CMK (cell line): ENCODE results near the gene GALR2.
"Not testable (repeated sequence)": the region's sequence is repeated elsewhere in the genome, so short reads cannot be mapped to it uniquely, and the experiment has no call there.

Experiments used
- DNase-seq: peaks from one replicate; pipeline ENCODE4 v3.0.0-alpha.2; 2010; ENCODE audit warnings: low read depth

Gene GALR2

GRCh38 chr17:76074390-76075363 lies at the start of gene GALR2:
Gene GALR2 (plus strand): TSS chr17:76074781. CDS start chr17:76074884, 103 bp downstream.
- no peak for DNase-seq

- no peak for DNase-seq
These were observed 49.3 kb upstream of the GALR2 start for GRCh38 chr17:76025294-76025693.

GRCh38 chr17:76026714-76027158 lies 47.8 kb upstream of the GALR2 start:
- no peak for DNase-seq

- DNase-seq = peak; percentile 41
These were observed 47.3 kb upstream of the GALR2 start, which contains the start of gene EVPL for GRCh38 chr17:76027159-76027839. Gene EVPL (minus strand): TSS chr17:76027306. CDS start chr17:76027198, 108 bp downstream.

GRCh38 chr17:76032073-76032779 lies 42.4 kb upstream of the GALR2 start:
- no peak for DNase-seq

GRCh38 chr17:76032780-76033108 lies 41.8 kb upstream of the GALR2 start:
- DNase-seq = no peak

GRCh38 chr17:76033139-76033538 lies 41.4 kb upstream of the GALR2 start:
- no peak for DNase-seq

- DNase-seq = no peak
These were observed 39.9 kb upstream of the GALR2 start for GRCh38 chr17:76034428-76035350.

- no peak for DNase-seq
These were observed 37.9 kb upstream of the GALR2 start for GRCh38 chr17:76036497-76037261.

- no peak for DNase-seq
These were observed 36.5 kb upstream of the GALR2 start for GRCh38 chr17:76038050-76038449.

GRCh38 chr17:76039121-76039520 lies 35.5 kb upstream of the GALR2 start:
- DNase-seq = no peak

- DNase-seq = no peak
These were observed 34.2 kb upstream of the GALR2 start for GRCh38 chr17:76040376-76040775.

- DNase-seq = not testable (repeated sequence)
These were observed 31.7 kb upstream of the GALR2 start for GRCh38 chr17:76042868-76043267.

GRCh38 chr17:76044475-76045007 lies 30.0 kb upstream of the GALR2 start:
- DNase-seq = not testable (repeated sequence)

- DNase-seq = no peak
These were observed 28.5 kb upstream of the GALR2 start for GRCh38 chr17:76046064-76046463.

- DNase-seq = no peak
These were observed 26.5 kb upstream of the GALR2 start for GRCh38 chr17:76048025-76048605.

- no peak for DNase-seq
These were observed 25.9 kb upstream of the GALR2 start for GRCh38 chr17:76048711-76049110.

GRCh38 chr17:76049239-76049638 lies 25.3 kb upstream of the GALR2 start:
- no peak for DNase-seq

GRCh38 chr17:76049836-76050537 lies 24.6 kb upstream of the GALR2 start:
- no peak for DNase-seq
